ENCODE data around the gene RNF114.
"Not testable (repeated sequence)": the region's sequence is repeated elsewhere in the genome, so short reads cannot be mapped to it uniquely, and the experiment has no call there.

The RNF114 gene

GRCh38 chr20:49936153-49937026 lies at the start of gene RNF114:
Gene RNF114 (plus strand): TSS chr20:49936397. CDS start chr20:49936413, 16 bp downstream.
- peak; percentile 83 for DNase-seq (ENCODE audit: low read depth)

- DNase-seq (ENCODE audit: low read depth), result no peak
These were observed 49.5 kb upstream of the RNF114 start for GRCh38 chr20:49886571-49887213.

GRCh38 chr20:49887251-49888211 lies 48.7 kb upstream of the RNF114 start:
- no peak for DNase-seq (ENCODE audit: low read depth)

- no peak for DNase-seq (ENCODE audit: low read depth)
These were observed 47.8 kb upstream of the RNF114 start for GRCh38 chr20:49888212-49889000.

GRCh38 chr20:49889001-49889934 lies 46.9 kb upstream of the RNF114 start:
- no peak for DNase-seq (ENCODE audit: low read depth)

GRCh38 chr20:49889935-49890333 lies 46.3 kb upstream of the RNF114 start:
- DNase-seq (ENCODE audit: low read depth), result no peak

- DNase-seq (ENCODE audit: low read depth), result no peak
These were observed 45.5 kb upstream of the RNF114 start for GRCh38 chr20:49890471-49891361.

GRCh38 chr20:49891476-49892110 lies 44.6 kb upstream of the RNF114 start:
- DNase-seq (ENCODE audit: low read depth), result no peak

- no peak for DNase-seq (ENCODE audit: low read depth)
These were observed 43.9 kb upstream of the RNF114 start for GRCh38 chr20:49892260-49892659.

- no peak for DNase-seq (ENCODE audit: low read depth)
These were observed 43.4 kb upstream of the RNF114 start for GRCh38 chr20:49892817-49893216.

- DNase-seq (ENCODE audit: low read depth), result no peak
These were observed 42.7 kb upstream of the RNF114 start for GRCh38 chr20:49893242-49894072.

- DNase-seq (ENCODE audit: low read depth), result no peak
These were observed 42.1 kb upstream of the RNF114 start for GRCh38 chr20:49894073-49894470.

- not testable (repeated sequence) for DNase-seq (ENCODE audit: low read depth)
These were observed 40.6 kb upstream of the RNF114 start for GRCh38 chr20:49895474-49896093.

GRCh38 chr20:49896204-49896603 lies 40.0 kb upstream of the RNF114 start:
- no peak for DNase-seq (ENCODE audit: low read depth)

GRCh38 chr20:49899541-49900383 lies 36.4 kb upstream of the RNF114 start:
- no peak for DNase-seq (ENCODE audit: low read depth)

- no peak for DNase-seq (ENCODE audit: low read depth)
These were observed 34.6 kb upstream of the RNF114 start for GRCh38 chr20:49901588-49901987.
